Measurements from ENCODE around the gene CPM.

DNA sequence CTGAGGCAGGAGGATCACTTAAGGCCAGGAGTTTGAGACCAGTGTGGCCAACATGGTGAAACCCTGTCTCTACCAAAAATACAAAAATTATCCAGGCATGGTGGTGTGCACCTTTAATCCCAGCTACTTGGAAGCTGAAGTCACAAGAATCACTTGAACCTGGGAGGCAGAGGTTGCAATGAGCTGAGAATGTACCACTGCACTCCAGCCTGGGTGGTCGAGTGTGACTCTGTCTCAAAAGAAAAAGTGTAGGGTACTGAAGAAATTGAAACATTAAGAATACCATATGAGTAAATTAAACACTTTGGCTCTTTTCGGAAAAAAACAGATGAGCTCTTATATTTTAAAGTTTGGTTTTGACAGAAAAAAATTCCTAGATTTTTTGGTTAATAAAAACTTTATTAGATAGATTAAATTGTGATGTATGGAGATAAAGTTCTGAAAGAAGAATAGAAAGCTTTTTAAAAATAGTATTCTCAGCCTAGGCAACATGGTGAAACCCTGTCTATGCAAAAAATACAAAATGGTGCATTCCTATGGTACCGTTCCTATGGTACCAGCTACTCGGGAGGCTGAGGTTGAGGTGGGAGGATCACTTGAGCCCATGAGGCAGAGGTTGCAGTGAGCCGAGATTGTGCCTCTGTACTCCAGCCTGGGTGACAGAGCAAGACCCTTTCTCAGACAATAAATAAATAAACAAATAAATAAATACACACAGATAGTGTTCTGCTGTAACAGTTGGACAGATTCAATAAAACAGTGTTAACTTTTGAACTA lies 104.9 kb downstream of the CPM start:
- TF ChIP-seq, protein P1, sequence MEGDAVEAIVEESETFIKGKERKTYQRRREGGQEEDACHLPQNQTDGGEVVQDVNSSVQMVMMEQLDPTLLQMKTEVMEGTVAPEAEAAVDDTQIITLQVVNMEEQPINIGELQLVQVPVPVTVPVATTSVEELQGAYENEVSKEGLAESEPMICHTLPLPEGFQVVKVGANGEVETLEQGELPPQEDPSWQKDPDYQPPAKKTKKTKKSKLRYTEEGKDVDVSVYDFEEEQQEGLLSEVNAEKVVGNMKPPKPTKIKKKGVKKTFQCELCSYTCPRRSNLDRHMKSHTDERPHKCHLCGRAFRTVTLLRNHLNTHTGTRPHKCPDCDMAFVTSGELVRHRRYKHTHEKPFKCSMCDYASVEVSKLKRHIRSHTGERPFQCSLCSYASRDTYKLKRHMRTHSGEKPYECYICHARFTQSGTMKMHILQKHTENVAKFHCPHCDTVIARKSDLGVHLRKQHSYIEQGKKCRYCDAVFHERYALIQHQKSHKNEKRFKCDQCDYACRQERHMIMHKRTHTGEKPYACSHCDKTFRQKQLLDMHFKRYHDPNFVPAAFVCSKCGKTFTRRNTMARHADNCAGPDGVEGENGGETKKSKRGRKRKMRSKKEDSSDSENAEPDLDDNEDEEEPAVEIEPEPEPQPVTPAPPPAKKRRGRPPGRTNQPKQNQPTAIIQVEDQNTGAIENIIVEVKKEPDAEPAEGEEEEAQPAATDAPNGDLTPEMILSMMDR (IDR thresholded peaks at IDR 0.05): no peak
- no peak for TF ChIP-seq ZFX (IDR thresholded peaks at IDR 0.05; ENCODE audit: borderline replicate concordance)

Data from 22Rv1 (cell line).